Effector memory CD4-positive, alpha-beta T cell (primary cell): ENCODE results near the gene PKHD1.

ENCODE experiments used
- DNase-seq, 3 donors: peaks; one replicate each; pipeline ENCODE4 v3.0.0-alpha.2; 2020
- H3K27ac ChIP-seq: 2 replicates; pipeline ENCODE4 v1.7.0; 2013; ENCODE audit warnings: mild to moderate bottlenecking, low read length, moderate library complexity; ENCODE audit not compliant: insufficient read depth, poor library complexity, severe bottlenecking
- H3K27me3 ChIP-seq: replicated peaks from 2 replicates; pipeline ENCODE4 v1.7.0; 2013; ENCODE audit warnings: mild to moderate bottlenecking, low read length; ENCODE audit not compliant: insufficient read depth, control insufficient read depth, poor library complexity, severe bottlenecking
- H3K36me3 ChIP-seq: 2 replicates; pipeline ENCODE4 v1.7.0; 2013; ENCODE audit warnings: mild to moderate bottlenecking, low read length, moderate library complexity; ENCODE audit not compliant: control insufficient read depth, insufficient read depth
- H3K4me1 ChIP-seq: 2 replicates; pipeline ENCODE4 v1.7.0; 2013; ENCODE audit warnings: low read length, mild to moderate bottlenecking; ENCODE audit not compliant: control insufficient read depth, insufficient read depth, poor library complexity, severe bottlenecking
- H3K4me3 ChIP-seq: 2 replicates; pipeline ENCODE4 v1.7.0; 2013; ENCODE audit warnings: low read length, low read depth, mild to moderate bottlenecking; ENCODE audit not compliant: insufficient read depth, poor library complexity, severe bottlenecking
- H3K9me3 ChIP-seq: 2 replicates; pipeline ENCODE4 v1.7.0; 2013; ENCODE audit warnings: mild to moderate bottlenecking, low read length, moderate library complexity; ENCODE audit not compliant: control insufficient read depth

PKHD1 gene

GRCh38 chr6:52126231-52126630 is 38.8 kb upstream of the PKHD1 start:
- no peak overlapping the region for H3K27ac ChIP-seq
- no peak overlapping the region for H3K4me3 ChIP-seq
- no peaks in the 10 kb centered on the region for H3K36me3 ChIP-seq
- DNase-seq = no peak
- no peaks in the 10 kb centered on the region for H3K9me3 ChIP-seq
- no peaks in the 10 kb centered on the region for H3K27me3 ChIP-seq
- H3K4me1 ChIP-seq = no peaks in the 10 kb centered on the region

- no peaks in the 10 kb centered on the region for H3K4me1 ChIP-seq
- H3K27ac ChIP-seq = no peak overlapping the region
- no peaks in the 10 kb centered on the region for H3K27me3 ChIP-seq
- no peaks in the 10 kb centered on the region for H3K36me3 ChIP-seq
- no peaks in the 10 kb centered on the region for H3K9me3 ChIP-seq
- no peak for DNase-seq
- no peak overlapping the region for H3K4me3 ChIP-seq
These were observed 38.2 kb upstream of the PKHD1 start for GRCh38 chr6:52125572-52125971.

GRCh38 chr6:52125139-52125538 is 37.7 kb upstream of the PKHD1 start:
- DNase-seq = no peak
- no peaks in the 10 kb centered on the region for H3K4me1 ChIP-seq
- H3K4me3 ChIP-seq = no peak overlapping the region
- H3K36me3 ChIP-seq = no peaks in the 10 kb centered on the region
- no peaks in the 10 kb centered on the region for H3K9me3 ChIP-seq
- H3K27ac ChIP-seq = no peak overlapping the region
- no peaks in the 10 kb centered on the region for H3K27me3 ChIP-seq

- Histone ChIP-seq H3K27me3 (no peaks in the 10 kb centered on the region), H3K9me3 (no peaks in the 10 kb centered on the region), H3K27ac (no peak overlapping the region), H3K4me1 (no peaks in the 10 kb centered on the region), H3K36me3 (no peaks in the 10 kb centered on the region), H3K4me3 (no peak overlapping the region)
- DNase-seq = no peak
These were observed 37.0 kb upstream of the PKHD1 start for GRCh38 chr6:52124126-52125121.

- Histone ChIP-seq H3K4me1 (no peaks in the 10 kb centered on the region), H3K36me3 (no peaks in the 10 kb centered on the region), H3K4me3 (no peak overlapping the region), H3K27me3 (no peaks in the 10 kb centered on the region), H3K27ac (no peak overlapping the region), H3K9me3 (no peaks in the 10 kb centered on the region)
- DNase-seq = no peak
These were observed 35.8 kb upstream of the PKHD1 start for GRCh38 chr6:52123251-52123650.

- DNase-seq = no peak
These were observed 29.9 kb upstream of the PKHD1 start for GRCh38 chr6:52117352-52117751.

GRCh38 chr6:52116605-52116948 is 29.2 kb upstream of the PKHD1 start:
- no peak for DNase-seq

More at GRCh38 chr6:52117352-52117751, 29.9 kb upstream of the PKHD1 start:
- no peaks in the 10 kb centered on the region for H3K27me3 ChIP-seq
- H3K27ac ChIP-seq = no peak overlapping the region
- H3K4me3 ChIP-seq = no peak overlapping the region
- H3K9me3 ChIP-seq = no peaks in the 10 kb centered on the region
- no peaks in the 10 kb centered on the region for H3K36me3 ChIP-seq
- no peaks in the 10 kb centered on the region for H3K4me1 ChIP-seq

GRCh38 chr6:52115891-52116604 is 28.6 kb upstream of the PKHD1 start:
- H3K9me3 ChIP-seq = no peaks in the 10 kb centered on the region
- no peaks in the 10 kb centered on the region for H3K27me3 ChIP-seq
- no peak overlapping the region for H3K27ac ChIP-seq
- no peaks in the 10 kb centered on the region for H3K4me1 ChIP-seq
- DNase-seq = no peak
- H3K4me3 ChIP-seq = no peak overlapping the region
- no peaks in the 10 kb centered on the region for H3K36me3 ChIP-seq

More at GRCh38 chr6:52116605-52116948, 29.2 kb upstream of the PKHD1 start:
- Histone ChIP-seq H3K4me3 (no peak overlapping the region), H3K27me3 (no peaks in the 10 kb centered on the region), H3K9me3 (no peaks in the 10 kb centered on the region), H3K27ac (no peak overlapping the region), H3K4me1 (no peaks in the 10 kb centered on the region), H3K36me3 (no peaks in the 10 kb centered on the region)

GRCh38 chr6:52115145-52115741 is 27.8 kb upstream of the PKHD1 start:
- Histone ChIP-seq H3K27ac (no peak overlapping the region), H3K9me3 (no peaks in the 10 kb centered on the region), H3K27me3 (no peaks in the 10 kb centered on the region)

GRCh38 chr6:52109171-52109571 is 21.8 kb upstream of the PKHD1 start:
- no peak for DNase-seq
- Histone ChIP-seq H3K9me3 (no peaks in the 10 kb centered on the region), H3K4me1 (no peaks in the 10 kb centered on the region), H3K4me3 (no peak overlapping the region), H3K27ac (no peak overlapping the region), H3K27me3 (no peaks in the 10 kb centered on the region), H3K36me3 (no peaks in the 10 kb centered on the region)

More at GRCh38 chr6:52115145-52115741, 27.8 kb upstream of the PKHD1 start:
- no peak overlapping the region for H3K4me3 ChIP-seq
- DNase-seq = no peak
- H3K4me1 ChIP-seq = no peaks in the 10 kb centered on the region
- H3K36me3 ChIP-seq = no peaks in the 10 kb centered on the region
